ENCODE results near the gene LRTM2. TPM values are rescaled to one million over a fixed set of nuclear protein-coding genes. Genes with fewer than 3 reads are reported as not detected.

The LRTM2 gene
- total and polyA plus RNA-seq, 2 donors = 0.05 to 0.11 TPM

GRCh38 chr12:1842905-1843640, 22.7 kb downstream of the LRTM2 start:
- Histone ChIP-seq H3K27ac (ENCODE audit: low read depth in 1 of 2, low read length in 1 of 2) (no peak overlapping the region), H3K27me3 (ENCODE audit: control insufficient read depth in 2 of 2, insufficient read depth in 1 of 2, low read length in 1 of 2) (peaks cover 0 to 2% of the 10 kb centered on the region in 2 donors), H3K4me1 (ENCODE audit: control insufficient read depth in 2 of 2, insufficient read depth in 2 of 2, low read length in 2 of 2) (peaks cover 0 to 8% of the 10 kb centered on the region in 2 donors), H3K36me3 (ENCODE audit: control insufficient read depth in 2 of 2, insufficient read depth in 2 of 2, low read length in 1 of 2) (no peaks in the 10 kb centered on the region), H3K4me3 (ENCODE audit: low read length in 2 of 2) (no peak overlapping the region), H3K9me3 (ENCODE audit: control insufficient read depth in 2 of 2, insufficient read depth in 1 of 2, low read length in 1 of 2) (no peaks in the 10 kb centered on the region)
- WGBS = 95% methylated on average over 16 of the region's 16 CpGs
- DNase-seq (ENCODE audit: low read depth in 6 of 9, low spot score in 9 of 9) = no peak

- DNase-seq (ENCODE audit: low read depth in 6 of 9, low spot score in 9 of 9) = no peak
- Histone ChIP-seq H3K27ac (ENCODE audit: low read depth in 1 of 2, low read length in 1 of 2) (no peak overlapping the region), H3K9me3 (ENCODE audit: control insufficient read depth in 2 of 2, insufficient read depth in 1 of 2, low read length in 1 of 2) (no peaks in the 10 kb centered on the region), H3K4me3 (ENCODE audit: low read length in 2 of 2) (no peak overlapping the region), H3K4me1 (ENCODE audit: control insufficient read depth in 2 of 2, insufficient read depth in 2 of 2, low read length in 2 of 2) (peaks cover 0 to 8% of the 10 kb centered on the region in 2 donors), H3K36me3 (ENCODE audit: control insufficient read depth in 2 of 2, insufficient read depth in 2 of 2, low read length in 1 of 2) (no peaks in the 10 kb centered on the region), H3K27me3 (ENCODE audit: control insufficient read depth in 2 of 2, insufficient read depth in 1 of 2, low read length in 1 of 2) (peaks cover 0 to 2% of the 10 kb centered on the region in 2 donors)
- WGBS = 63% methylated on average over 3 of the region's 3 CpGs
Measured at GRCh38 chr12:1843641-1844005, 23.3 kb downstream of the LRTM2 start.

- no peak for DNase-seq (ENCODE audit: low read depth in 6 of 9, low spot score in 9 of 9)
- Histone ChIP-seq H3K27me3 (ENCODE audit: control insufficient read depth in 2 of 2, insufficient read depth in 1 of 2, low read length in 1 of 2) (peaks cover 0 to 2% of the 10 kb centered on the region in 2 donors), H3K9me3 (ENCODE audit: control insufficient read depth in 2 of 2, insufficient read depth in 1 of 2, low read length in 1 of 2) (no peaks in the 10 kb centered on the region), H3K4me1 (ENCODE audit: control insufficient read depth in 2 of 2, insufficient read depth in 2 of 2, low read length in 2 of 2) (peaks cover 0 to 8% of the 10 kb centered on the region in 2 donors), H3K36me3 (ENCODE audit: control insufficient read depth in 2 of 2, insufficient read depth in 2 of 2, low read length in 1 of 2) (no peaks in the 10 kb centered on the region), H3K4me3 (ENCODE audit: low read length in 2 of 2) (no peak overlapping the region), H3K27ac (ENCODE audit: low read depth in 1 of 2, low read length in 1 of 2) (no peak overlapping the region)
- WGBS = 94% methylated on average over 10 of the region's 10 CpGs
Measured at GRCh38 chr12:1844223-1844622, 23.9 kb downstream of the LRTM2 start.

- Histone ChIP-seq H3K27me3 (ENCODE audit: control insufficient read depth in 2 of 2, insufficient read depth in 1 of 2, low read length in 1 of 2) (peaks cover 0 to 2% of the 10 kb centered on the region in 2 donors), H3K9me3 (ENCODE audit: control insufficient read depth in 2 of 2, insufficient read depth in 1 of 2, low read length in 1 of 2) (no peaks in the 10 kb centered on the region), H3K36me3 (ENCODE audit: control insufficient read depth in 2 of 2, insufficient read depth in 2 of 2, low read length in 1 of 2) (no peaks in the 10 kb centered on the region), H3K4me1 (ENCODE audit: control insufficient read depth in 2 of 2, insufficient read depth in 2 of 2, low read length in 2 of 2) (peaks cover 0 to 8% of the 10 kb centered on the region in 2 donors), H3K27ac (ENCODE audit: low read depth in 1 of 2, low read length in 1 of 2) (no peak overlapping the region), H3K4me3 (ENCODE audit: low read length in 2 of 2) (no peak overlapping the region)
- no peak for DNase-seq (ENCODE audit: low read depth in 6 of 9, low spot score in 9 of 9)
- WGBS = 81% methylated on average over 12 of the region's 12 CpGs
Measured at GRCh38 chr12:1844661-1845409, 24.5 kb downstream of the LRTM2 start.

GRCh38 chr12:1845427-1845826, 25.1 kb downstream of the LRTM2 start:
- peaks cover 0 to 8% of the 10 kb centered on the region in 2 donors for H3K4me1 ChIP-seq (ENCODE audit: control insufficient read depth in 2 of 2, insufficient read depth in 2 of 2, low read length in 2 of 2)
- H3K27me3 ChIP-seq (ENCODE audit: control insufficient read depth in 2 of 2, insufficient read depth in 1 of 2, low read length in 1 of 2) = peaks cover 0 to 2% of the 10 kb centered on the region in 2 donors
- no peak for DNase-seq (ENCODE audit: low read depth in 6 of 9, low spot score in 9 of 9)
- H3K9me3 ChIP-seq (ENCODE audit: control insufficient read depth in 2 of 2, insufficient read depth in 1 of 2, low read length in 1 of 2) = no peaks in the 10 kb centered on the region
- no peak overlapping the region for H3K27ac ChIP-seq (ENCODE audit: low read depth in 1 of 2, low read length in 1 of 2)
- no peaks in the 10 kb centered on the region for H3K36me3 ChIP-seq (ENCODE audit: control insufficient read depth in 2 of 2, insufficient read depth in 2 of 2, low read length in 1 of 2)
- WGBS = 95% methylated on average over 14 of the region's 14 CpGs
- no peak overlapping the region for H3K4me3 ChIP-seq (ENCODE audit: low read length in 2 of 2)

- no peak for DNase-seq (ENCODE audit: low read depth in 6 of 9, low spot score in 9 of 9)
Measured at GRCh38 chr12:1845886-1846285, 25.5 kb downstream of the LRTM2 start.

GRCh38 chr12:1846421-1847405, 26.3 kb downstream of the LRTM2 start:
- no peak for DNase-seq (ENCODE audit: low read depth in 6 of 9, low spot score in 9 of 9)

More at GRCh38 chr12:1845886-1846285, 25.5 kb downstream of the LRTM2 start:
- Histone ChIP-seq H3K4me1 (ENCODE audit: control insufficient read depth in 2 of 2, insufficient read depth in 2 of 2, low read length in 2 of 2) (peaks cover 0 to 8% of the 10 kb centered on the region in 2 donors), H3K27ac (ENCODE audit: low read depth in 1 of 2, low read length in 1 of 2) (no peak overlapping the region), H3K9me3 (ENCODE audit: control insufficient read depth in 2 of 2, insufficient read depth in 1 of 2, low read length in 1 of 2) (no peaks in the 10 kb centered on the region), H3K4me3 (ENCODE audit: low read length in 2 of 2) (no peak overlapping the region), H3K27me3 (ENCODE audit: control insufficient read depth in 2 of 2, insufficient read depth in 1 of 2, low read length in 1 of 2) (peaks cover 0 to 2% of the 10 kb centered on the region in 2 donors), H3K36me3 (ENCODE audit: control insufficient read depth in 2 of 2, insufficient read depth in 2 of 2, low read length in 1 of 2) (no peaks in the 10 kb centered on the region)
- 99% methylated on average over 5 of the region's 5 CpGs for WGBS

GRCh38 chr12:1847411-1847810, 27.0 kb downstream of the LRTM2 start:
- Histone ChIP-seq H3K4me1 (ENCODE audit: control insufficient read depth in 2 of 2, insufficient read depth in 2 of 2, low read length in 2 of 2) (peaks cover 0 to 3% of the 10 kb centered on the region in 2 donors), H3K27me3 (ENCODE audit: control insufficient read depth in 2 of 2, insufficient read depth in 1 of 2, low read length in 1 of 2) (no peaks in the 10 kb centered on the region), H3K27ac (ENCODE audit: low read depth in 1 of 2, low read length in 1 of 2) (no peak overlapping the region), H3K4me3 (ENCODE audit: low read length in 2 of 2) (no peak overlapping the region), H3K36me3 (ENCODE audit: control insufficient read depth in 2 of 2, insufficient read depth in 2 of 2, low read length in 1 of 2) (no peaks in the 10 kb centered on the region), H3K9me3 (ENCODE audit: control insufficient read depth in 2 of 2, insufficient read depth in 1 of 2, low read length in 1 of 2) (no peaks in the 10 kb centered on the region)
- WGBS = 96% methylated on average over 4 of the region's 4 CpGs
- no peak for DNase-seq (ENCODE audit: low read depth in 6 of 9, low spot score in 9 of 9)

More at GRCh38 chr12:1846421-1847405, 26.3 kb downstream of the LRTM2 start:
- Histone ChIP-seq H3K36me3 (ENCODE audit: control insufficient read depth in 2 of 2, insufficient read depth in 2 of 2, low read length in 1 of 2) (no peaks in the 10 kb centered on the region), H3K9me3 (ENCODE audit: control insufficient read depth in 2 of 2, insufficient read depth in 1 of 2, low read length in 1 of 2) (no peaks in the 10 kb centered on the region), H3K4me1 (ENCODE audit: control insufficient read depth in 2 of 2, insufficient read depth in 2 of 2, low read length in 2 of 2) (peaks cover 0 to 8% of the 10 kb centered on the region in 2 donors), H3K27me3 (ENCODE audit: control insufficient read depth in 2 of 2, insufficient read depth in 1 of 2, low read length in 1 of 2) (no peaks in the 10 kb centered on the region), H3K4me3 (ENCODE audit: low read length in 2 of 2) (no peak overlapping the region), H3K27ac (ENCODE audit: low read depth in 1 of 2, low read length in 1 of 2) (no peak overlapping the region)
- 92% methylated on average over 24 of the region's 24 CpGs for WGBS
